HEK293 (cell line): Measurements from ENCODE around the gene RSU1.

Source experiments
- CTCF ChIA-PET: fragments of 350-600 bp; formaldehyde crosslinking; extraction: SDS; loops from one replicate; lab custom pipeline; 2021; ENCODE audit warnings: antibody characterized with exemption; lab: Yijun Ruan, JAX
- POLR2A ChIA-PET: fragments of 300-600 bp; formaldehyde crosslinking; extraction: SDS; loops from one replicate; lab custom pipeline; 2020; ENCODE audit warnings: antibody characterized with exemption, inconsistent platforms; lab: Yijun Ruan, JAX
- H3K27ac ChIP-seq: fragments of 200-500 bp; sonication (Bioruptor generic); 2 replicates; pipeline ENCODE4 v1.5.1; 2014; ENCODE audit warnings: low read depth, low read length, control low read depth, inconsistent platforms; ENCODE audit errors: extremely low read depth
- H3K36me3 ChIP-seq, 2 experiments: fragments of 200-500 bp in 1 of 2; sonication (Bioruptor generic) in 1 of 2; 1 replicate in 1 of 2; 2 replicates in 1 of 2; pipeline ENCODE4 v1.5.1; 2014 to 2017; ENCODE audit warnings: inconsistent platforms in 2 of 2, low read length in 2 of 2; ENCODE audit not compliant: control insufficient read depth in 2 of 2, insufficient read depth in 1 of 2
- H3K4me1 ChIP-seq: fragments of 200-500 bp; sonication (Bioruptor generic); 2 replicates; pipeline ENCODE4 v1.5.1; 2014; ENCODE audit warnings: mild to moderate bottlenecking, low read length, inconsistent platforms; ENCODE audit not compliant: control insufficient read depth, insufficient read depth
- H3K4me3 ChIP-seq: 2 replicates; pipeline ENCODE4 v1.5.1; 2011; ENCODE audit warnings: low read depth, mild to moderate bottlenecking, control low read depth, low read length, moderate library complexity
- H3K9me3 ChIP-seq: fragments of 200-500 bp; sonication (Bioruptor generic); 2 replicates; pipeline ENCODE4 v1.5.1; 2014; ENCODE audit warnings: low read depth, low read length, inconsistent platforms; ENCODE audit not compliant: control insufficient read depth, insufficient read depth
- MYNN ChIP-seq: fragments of 450-650 bp; formaldehyde crosslinking; IDR thresholded peaks from 2 replicates; pipeline ENCODE4 v1.5.1; 2016; ENCODE audit warnings: missing biosample characterization, missing genetic modification characterization, borderline replicate concordance
- SETDB1 ChIP-seq: IDR thresholded peaks from one replicate; pipeline ENCODE4 v1.6.1; 2017; ENCODE audit warnings: mild to moderate bottlenecking, low read length, moderate library complexity, mixed read lengths; ENCODE audit not compliant: insufficient read length
- TRIM28 ChIP-seq: IDR thresholded peaks from 2 replicates; pipeline ENCODE4 v1.6.1; 2011; ENCODE audit warnings: low read length, control low read depth, borderline replicate concordance
- ZBTB1 ChIP-seq: fragments of 450-650 bp; formaldehyde crosslinking; IDR thresholded peaks from 2 replicates; pipeline ENCODE4 v1.5.1; 2016; ENCODE audit warnings: missing biosample characterization, missing genetic modification characterization
- ZBTB48 ChIP-seq: fragments of 450-650 bp; formaldehyde crosslinking; IDR thresholded peaks from 2 replicates; pipeline ENCODE4 v1.5.1; 2016; ENCODE audit warnings: missing biosample characterization, missing genetic modification characterization
- ZNF114 ChIP-seq: fragments of 450-650 bp; formaldehyde crosslinking; IDR thresholded peaks from 2 replicates; pipeline ENCODE4 v1.5.0; 2017; ENCODE audit warnings: missing biosample characterization, missing genetic modification characterization
- ZNF16 ChIP-seq: fragments of 450-650 bp; formaldehyde crosslinking; IDR thresholded peaks from 2 replicates; pipeline ENCODE4 v1.5.1; 2016; ENCODE audit warnings: low read depth, missing biosample characterization, missing genetic modification characterization
- ZNF221 ChIP-seq: fragments of 450-650 bp; formaldehyde crosslinking; IDR thresholded peaks from 2 replicates; pipeline ENCODE4 v1.5.1; 2017; ENCODE audit warnings: missing biosample characterization, missing genetic modification characterization, borderline replicate concordance
- ZNF423 ChIP-seq: fragments of 450-650 bp; formaldehyde crosslinking; IDR thresholded peaks from 2 replicates; pipeline ENCODE4 v1.5.1; 2016; ENCODE audit warnings: missing biosample characterization, missing genetic modification characterization
- ZNF529 ChIP-seq: fragments of 450-650 bp; formaldehyde crosslinking; IDR thresholded peaks from 2 replicates; pipeline ENCODE4 v1.5.1; 2017; ENCODE audit warnings: missing genetic modification characterization, missing biosample characterization; ENCODE audit not compliant: insufficient replicate concordance
- ZNF544 ChIP-seq: fragments of 450-650 bp; formaldehyde crosslinking; IDR thresholded peaks from 2 replicates; pipeline ENCODE4 v1.5.0; 2017; ENCODE audit warnings: missing biosample characterization, missing genetic modification characterization
- ZNF558 ChIP-seq: fragments of 450-650 bp; formaldehyde crosslinking; IDR thresholded peaks from 2 replicates; pipeline ENCODE4 v1.5.1; 2016; ENCODE audit warnings: missing biosample characterization, missing genetic modification characterization
- ZNF621 ChIP-seq: fragments of 450-650 bp; formaldehyde crosslinking; IDR thresholded peaks from 2 replicates; pipeline ENCODE4 v1.5.1; 2017; ENCODE audit warnings: missing biosample characterization, missing genetic modification characterization
- ZNF677 ChIP-seq: fragments of 450-650 bp; IDR thresholded peaks from 2 replicates; pipeline ENCODE4 v1.5.0; 2018; ENCODE audit warnings: missing biosample characterization, mild to moderate bottlenecking, missing genetic modification characterization, moderate library complexity
- ZSCAN23 ChIP-seq: fragments of 450-650 bp; formaldehyde crosslinking; IDR thresholded peaks from 2 replicates; pipeline ENCODE4 v1.5.1; 2016; ENCODE audit warnings: missing biosample characterization, missing genetic modification characterization
- TF ChIP-seq, protein P1 (sequence below): fragments of 450-650 bp; formaldehyde crosslinking; conservative IDR thresholded peaks from 2 replicates; pipeline ENCODE4 v1.5.1; 2016; ENCODE audit warnings: low read depth, missing biosample characterization, missing genetic modification characterization
- TF ChIP-seq, protein P2 (sequence below): fragments of 450-650 bp; formaldehyde crosslinking; IDR thresholded peaks from 2 replicates; pipeline ENCODE4 v1.5.1; 2016; ENCODE audit warnings: missing biosample characterization, missing genetic modification characterization
- TF ChIP-seq, protein P3 (sequence below): fragments of 450-650 bp; formaldehyde crosslinking; IDR thresholded peaks from 2 replicates; pipeline ENCODE4 v1.5.1; 2016; ENCODE audit warnings: missing biosample characterization, missing genetic modification characterization
- TF ChIP-seq, protein P4 (sequence below): fragments of 450-650 bp; formaldehyde crosslinking; IDR thresholded peaks from 2 replicates; pipeline ENCODE4 v1.5.1; 2016; ENCODE audit warnings: missing biosample characterization, missing genetic modification characterization
- TF ChIP-seq, protein P5 (sequence below): fragments of 450-650 bp; formaldehyde crosslinking; IDR thresholded peaks from 2 replicates; pipeline ENCODE4 v1.5.1; 2016; ENCODE audit warnings: missing biosample characterization, missing genetic modification characterization

Gene RSU1

DNA sequence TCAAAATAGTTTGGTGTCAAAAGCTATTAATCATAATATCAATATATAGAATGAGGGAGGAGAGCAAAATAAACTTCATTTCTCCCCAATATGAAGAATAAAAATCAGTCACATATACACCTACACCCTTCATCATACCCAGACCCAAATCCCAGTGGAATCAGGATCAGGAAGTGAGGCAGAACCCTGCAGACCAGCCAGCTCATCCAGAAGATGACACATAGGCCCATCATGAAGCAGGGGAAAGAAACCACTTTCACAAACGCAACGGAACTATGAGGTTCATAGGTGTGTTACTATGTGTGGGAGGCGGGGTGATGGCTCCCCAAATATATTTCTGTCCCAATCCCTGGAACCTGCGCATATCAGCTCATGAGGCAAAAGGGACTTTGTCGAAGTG is 89.0 kb downstream of the RSU1 start:
- Histone ChIP-seq H3K27ac (no peak overlapping the region), H3K9me3 (no peaks in the 10 kb centered on the region), H3K4me3 (no peak overlapping the region), H3K4me1 (no peaks in the 10 kb centered on the region), H3K36me3 (no peaks in the 10 kb centered on the region; a peak in 1 of 3 replicates)
- ChIA-PET CTCF (no interaction called here), POLR2A (no interaction called here)
- TF ChIP-seq, protein P1, sequence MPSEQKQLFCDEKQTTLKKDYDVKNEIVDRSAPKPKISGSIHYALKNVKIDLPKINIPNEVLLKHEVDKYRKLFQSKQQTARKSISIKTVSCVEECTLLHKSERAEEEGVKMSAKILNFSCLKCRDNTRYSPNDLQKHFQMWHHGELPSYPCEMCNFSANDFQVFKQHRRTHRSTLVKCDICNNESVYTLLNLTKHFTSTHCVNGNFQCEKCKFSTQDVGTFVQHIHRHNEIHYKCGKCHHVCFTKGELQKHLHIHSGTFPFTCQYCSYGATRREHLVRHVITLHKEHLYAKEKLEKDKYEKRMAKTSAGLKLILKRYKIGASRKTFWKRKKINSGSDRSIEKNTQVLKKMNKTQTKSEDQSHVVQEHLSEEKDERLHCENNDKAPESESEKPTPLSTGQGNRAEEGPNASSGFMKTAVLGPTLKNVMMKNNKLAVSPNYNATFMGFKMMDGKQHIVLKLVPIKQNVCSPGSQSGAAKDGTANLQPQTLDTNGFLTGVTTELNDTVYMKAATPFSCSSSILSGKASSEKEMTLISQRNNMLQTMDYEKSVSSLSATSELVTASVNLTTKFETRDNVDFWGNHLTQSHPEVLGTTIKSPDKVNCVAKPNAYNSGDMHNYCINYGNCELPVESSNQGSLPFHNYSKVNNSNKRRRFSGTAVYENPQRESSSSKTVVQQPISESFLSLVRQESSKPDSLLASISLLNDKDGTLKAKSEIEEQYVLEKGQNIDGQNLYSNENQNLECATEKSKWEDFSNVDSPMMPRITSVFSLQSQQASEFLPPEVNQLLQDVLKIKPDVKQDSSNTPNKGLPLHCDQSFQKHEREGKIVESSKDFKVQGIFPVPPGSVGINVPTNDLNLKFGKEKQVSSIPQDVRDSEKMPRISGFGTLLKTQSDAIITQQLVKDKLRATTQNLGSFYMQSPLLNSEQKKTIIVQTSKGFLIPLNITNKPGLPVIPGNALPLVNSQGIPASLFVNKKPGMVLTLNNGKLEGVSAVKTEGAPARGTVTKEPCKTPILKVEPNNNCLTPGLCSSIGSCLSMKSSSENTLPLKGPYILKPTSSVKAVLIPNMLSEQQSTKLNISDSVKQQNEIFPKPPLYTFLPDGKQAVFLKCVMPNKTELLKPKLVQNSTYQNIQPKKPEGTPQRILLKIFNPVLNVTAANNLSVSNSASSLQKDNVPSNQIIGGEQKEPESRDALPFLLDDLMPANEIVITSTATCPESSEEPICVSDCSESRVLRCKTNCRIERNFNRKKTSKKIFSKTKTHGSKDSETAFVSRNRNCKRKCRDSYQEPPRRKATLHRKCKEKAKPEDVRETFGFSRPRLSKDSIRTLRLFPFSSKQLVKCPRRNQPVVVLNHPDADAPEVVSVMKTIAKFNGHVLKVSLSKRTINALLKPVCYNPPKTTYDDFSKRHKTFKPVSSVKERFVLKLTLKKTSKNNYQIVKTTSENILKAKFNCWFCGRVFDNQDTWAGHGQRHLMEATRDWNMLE (tag by site-specific recombination): no peak
- TF ChIP-seq ZNF423 (tag by site-specific recombination) (no peak), ZBTB1 (tag by site-specific recombination) (no peak), ZNF16 (tag by site-specific recombination) (no peak), ZNF114 (tag by site-specific recombination) (no peak), ZNF558 (tag by site-specific recombination) (no peak), ZNF677 (tag by site-specific recombination) (no peak), ZSCAN23 (tag by site-specific recombination) (no peak), SETDB1 (no peak), TRIM28 (no peak), ZNF529 (tag by site-specific recombination) (no peak), ZNF544 (tag by site-specific recombination) (no peak), ZNF221 (tag by site-specific recombination) (no peak), ZBTB48 (tag by site-specific recombination) (no peak), ZNF621 (tag by site-specific recombination) (no peak), MYNN (tag by site-specific recombination) (no peak)
- TF ChIP-seq, protein P2, sequence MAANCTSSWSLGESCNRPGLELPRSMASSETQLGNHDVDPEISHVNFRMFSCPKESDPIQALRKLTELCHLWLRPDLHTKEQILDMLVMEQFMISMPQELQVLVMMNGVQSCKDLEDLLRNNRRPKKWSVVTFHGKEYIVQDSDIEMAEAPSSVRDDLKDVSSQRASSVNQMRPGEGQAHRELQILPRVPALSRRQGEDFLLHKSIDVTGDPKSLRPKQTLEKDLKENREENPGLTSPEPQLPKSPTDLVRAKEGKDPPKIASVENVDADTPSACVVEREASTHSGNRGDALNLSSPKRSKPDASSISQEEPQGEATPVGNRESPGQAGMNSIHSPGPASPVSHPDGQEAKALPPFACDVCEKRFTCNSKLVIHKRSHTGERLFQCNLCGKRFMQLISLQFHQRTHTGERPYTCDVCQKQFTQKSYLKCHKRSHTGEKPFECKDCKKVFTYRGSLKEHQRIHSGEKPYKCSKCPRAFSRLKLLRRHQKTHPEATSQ (tag by site-specific recombination): no peak
- TF ChIP-seq, protein P3, sequence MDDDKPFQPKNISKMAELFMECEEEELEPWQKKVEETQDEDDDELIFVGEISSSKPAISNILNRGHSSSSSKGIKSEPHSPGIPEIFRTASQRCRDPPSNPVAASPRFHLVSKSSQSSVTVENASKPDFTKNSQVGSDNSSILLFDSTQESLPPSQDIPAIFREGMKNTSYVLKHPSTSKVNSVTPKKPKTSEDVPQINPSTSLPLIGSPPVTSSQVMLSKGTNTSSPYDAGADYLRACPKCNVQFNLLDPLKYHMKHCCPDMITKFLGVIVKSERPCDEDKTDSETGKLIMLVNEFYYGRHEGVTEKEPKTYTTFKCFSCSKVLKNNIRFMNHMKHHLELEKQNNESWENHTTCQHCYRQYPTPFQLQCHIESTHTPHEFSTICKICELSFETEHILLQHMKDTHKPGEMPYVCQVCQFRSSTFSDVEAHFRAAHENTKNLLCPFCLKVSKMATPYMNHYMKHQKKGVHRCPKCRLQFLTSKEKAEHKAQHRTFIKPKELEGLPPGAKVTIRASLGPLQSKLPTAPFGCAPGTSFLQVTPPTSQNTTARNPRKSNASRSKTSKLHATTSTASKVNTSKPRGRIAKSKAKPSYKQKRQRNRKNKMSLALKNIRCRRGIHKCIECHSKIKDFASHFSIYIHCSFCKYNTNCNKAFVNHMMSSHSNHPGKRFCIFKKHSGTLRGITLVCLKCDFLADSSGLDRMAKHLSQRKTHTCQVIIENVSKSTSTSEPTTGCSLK (tag by site-specific recombination): no peak
- TF ChIP-seq, protein P4, sequence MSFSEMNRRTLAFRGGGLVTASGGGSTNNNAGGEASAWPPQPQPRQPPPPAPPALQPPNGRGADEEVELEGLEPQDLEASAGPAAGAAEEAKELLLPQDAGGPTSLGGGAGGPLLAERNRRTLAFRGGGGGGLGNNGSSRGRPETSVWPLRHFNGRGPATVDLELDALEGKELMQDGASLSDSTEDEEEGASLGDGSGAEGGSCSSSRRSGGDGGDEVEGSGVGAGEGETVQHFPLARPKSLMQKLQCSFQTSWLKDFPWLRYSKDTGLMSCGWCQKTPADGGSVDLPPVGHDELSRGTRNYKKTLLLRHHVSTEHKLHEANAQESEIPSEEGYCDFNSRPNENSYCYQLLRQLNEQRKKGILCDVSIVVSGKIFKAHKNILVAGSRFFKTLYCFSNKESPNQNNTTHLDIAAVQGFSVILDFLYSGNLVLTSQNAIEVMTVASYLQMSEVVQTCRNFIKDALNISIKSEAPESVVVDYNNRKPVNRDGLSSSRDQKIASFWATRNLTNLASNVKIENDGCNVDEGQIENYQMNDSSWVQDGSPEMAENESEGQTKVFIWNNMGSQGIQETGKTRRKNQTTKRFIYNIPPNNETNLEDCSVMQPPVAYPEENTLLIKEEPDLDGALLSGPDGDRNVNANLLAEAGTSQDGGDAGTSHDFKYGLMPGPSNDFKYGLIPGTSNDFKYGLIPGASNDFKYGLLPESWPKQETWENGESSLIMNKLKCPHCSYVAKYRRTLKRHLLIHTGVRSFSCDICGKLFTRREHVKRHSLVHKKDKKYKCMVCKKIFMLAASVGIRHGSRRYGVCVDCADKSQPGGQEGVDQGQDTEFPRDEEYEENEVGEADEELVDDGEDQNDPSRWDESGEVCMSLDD (tag by site-specific recombination): no peak
- TF ChIP-seq, protein P5, sequence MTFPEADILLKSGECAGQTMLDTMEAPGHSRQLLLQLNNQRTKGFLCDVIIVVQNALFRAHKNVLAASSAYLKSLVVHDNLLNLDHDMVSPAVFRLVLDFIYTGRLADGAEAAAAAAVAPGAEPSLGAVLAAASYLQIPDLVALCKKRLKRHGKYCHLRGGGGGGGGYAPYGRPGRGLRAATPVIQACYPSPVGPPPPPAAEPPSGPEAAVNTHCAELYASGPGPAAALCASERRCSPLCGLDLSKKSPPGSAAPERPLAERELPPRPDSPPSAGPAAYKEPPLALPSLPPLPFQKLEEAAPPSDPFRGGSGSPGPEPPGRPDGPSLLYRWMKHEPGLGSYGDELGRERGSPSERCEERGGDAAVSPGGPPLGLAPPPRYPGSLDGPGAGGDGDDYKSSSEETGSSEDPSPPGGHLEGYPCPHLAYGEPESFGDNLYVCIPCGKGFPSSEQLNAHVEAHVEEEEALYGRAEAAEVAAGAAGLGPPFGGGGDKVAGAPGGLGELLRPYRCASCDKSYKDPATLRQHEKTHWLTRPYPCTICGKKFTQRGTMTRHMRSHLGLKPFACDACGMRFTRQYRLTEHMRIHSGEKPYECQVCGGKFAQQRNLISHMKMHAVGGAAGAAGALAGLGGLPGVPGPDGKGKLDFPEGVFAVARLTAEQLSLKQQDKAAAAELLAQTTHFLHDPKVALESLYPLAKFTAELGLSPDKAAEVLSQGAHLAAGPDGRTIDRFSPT (tag by site-specific recombination): no peak
